GM19099 (cell line): ENCODE data around the gene TTI1.

Experiments used
- POLR2A ChIP-seq: IDR thresholded peaks from 3 replicates; pipeline ENCODE4 v1.6.1; 2011; ENCODE audit warnings: low read depth; ENCODE audit not compliant: insufficient read length; ENCODE audit errors: extremely low read depth

TTI1 gene

DNA sequence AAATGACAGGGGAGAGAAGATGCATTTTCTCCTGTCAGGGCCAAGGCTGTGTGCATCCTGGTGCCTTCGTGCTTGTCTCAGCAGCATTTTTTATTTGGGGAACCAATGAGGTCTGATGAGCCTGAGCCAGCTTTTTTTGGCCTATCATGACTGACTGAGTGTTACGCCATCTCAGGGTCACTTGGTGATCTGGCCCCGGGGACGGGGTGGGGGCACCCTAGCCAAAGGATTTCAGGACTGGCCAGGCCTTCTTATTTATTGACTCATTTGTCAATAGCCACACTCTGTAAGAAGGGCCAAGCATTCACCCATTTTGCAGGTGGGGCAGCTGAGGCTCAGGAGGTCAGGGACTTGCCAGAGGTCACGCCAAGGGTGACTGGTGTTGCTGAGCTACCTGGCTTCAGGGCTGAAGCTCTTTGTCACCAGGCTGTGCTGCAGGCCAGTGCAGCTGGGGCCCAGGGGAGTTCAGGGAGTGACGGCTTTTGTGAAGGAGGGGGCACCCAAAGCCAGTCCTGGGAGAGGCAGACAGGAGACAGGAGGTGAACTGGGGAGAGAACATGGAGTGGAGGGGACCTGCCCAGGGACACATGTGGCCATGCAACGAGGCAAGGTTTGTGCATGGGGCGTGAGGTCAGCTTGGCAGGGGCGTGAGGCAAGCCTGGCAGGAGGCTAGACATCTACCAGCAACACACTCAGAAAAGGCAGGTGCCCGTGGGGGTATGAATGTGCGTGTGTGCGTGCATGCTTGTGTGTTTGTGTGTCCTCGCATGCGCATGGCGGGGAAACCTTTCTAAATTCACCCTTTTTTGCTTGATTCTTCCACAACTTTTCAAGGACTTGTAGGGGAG lies 99.2 kb downstream of the TTI1 start:
- no peak for TF ChIP-seq POLR2A
